Measurements from ENCODE around the gene INSYN2A.

DNA sequence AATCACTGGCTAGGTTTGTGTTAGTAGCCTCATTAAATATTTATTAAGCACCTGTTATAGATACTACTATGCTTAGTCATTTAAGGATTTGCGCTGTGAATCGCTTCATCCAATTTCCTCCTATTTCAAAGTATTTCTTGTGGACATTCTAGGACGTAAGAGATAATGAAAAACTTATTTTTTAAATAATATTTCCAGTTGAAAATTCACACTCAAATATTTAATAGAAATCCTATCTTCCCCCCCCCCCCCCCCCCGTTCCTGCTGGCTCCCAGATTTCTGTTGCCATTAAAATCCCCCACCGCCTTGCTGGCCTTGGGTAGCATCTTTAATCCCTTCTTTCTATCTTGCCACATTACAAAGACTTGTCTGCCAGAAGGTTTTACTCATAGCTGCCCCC is 6.0 kb downstream of the INSYN2A start:
- TF ChIP-seq, protein P1, sequence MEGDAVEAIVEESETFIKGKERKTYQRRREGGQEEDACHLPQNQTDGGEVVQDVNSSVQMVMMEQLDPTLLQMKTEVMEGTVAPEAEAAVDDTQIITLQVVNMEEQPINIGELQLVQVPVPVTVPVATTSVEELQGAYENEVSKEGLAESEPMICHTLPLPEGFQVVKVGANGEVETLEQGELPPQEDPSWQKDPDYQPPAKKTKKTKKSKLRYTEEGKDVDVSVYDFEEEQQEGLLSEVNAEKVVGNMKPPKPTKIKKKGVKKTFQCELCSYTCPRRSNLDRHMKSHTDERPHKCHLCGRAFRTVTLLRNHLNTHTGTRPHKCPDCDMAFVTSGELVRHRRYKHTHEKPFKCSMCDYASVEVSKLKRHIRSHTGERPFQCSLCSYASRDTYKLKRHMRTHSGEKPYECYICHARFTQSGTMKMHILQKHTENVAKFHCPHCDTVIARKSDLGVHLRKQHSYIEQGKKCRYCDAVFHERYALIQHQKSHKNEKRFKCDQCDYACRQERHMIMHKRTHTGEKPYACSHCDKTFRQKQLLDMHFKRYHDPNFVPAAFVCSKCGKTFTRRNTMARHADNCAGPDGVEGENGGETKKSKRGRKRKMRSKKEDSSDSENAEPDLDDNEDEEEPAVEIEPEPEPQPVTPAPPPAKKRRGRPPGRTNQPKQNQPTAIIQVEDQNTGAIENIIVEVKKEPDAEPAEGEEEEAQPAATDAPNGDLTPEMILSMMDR (IDR thresholded peaks at IDR 0.05): no peak
- TF ChIP-seq POLR2AphosphoS5 (IDR thresholded peaks at IDR 0.05): no peak
- no peak for TF ChIP-seq EP300 (IDR thresholded peaks at IDR 0.05; ENCODE audit: low read depth)
- no peak for TF ChIP-seq POLR2A (IDR thresholded peaks at IDR 0.05)
